IPS-18a (cell line): ENCODE measurements around the gene UGT1A7.

Experiments used
- H3K27ac ChIP-seq: one replicate; pipeline ENCODE4 v1.5.1; 2013; ENCODE audit warnings: low read length
- H3K27me3 ChIP-seq: one replicate; pipeline ENCODE4 v1.6.1; 2013; ENCODE audit warnings: mild to moderate bottlenecking, low read length; ENCODE audit not compliant: control insufficient read depth, insufficient read depth
- H3K36me3 ChIP-seq: one replicate; pipeline ENCODE4 v1.6.1; 2013; ENCODE audit warnings: low read depth, low read length; ENCODE audit not compliant: control insufficient read depth
- H3K4me1 ChIP-seq: one replicate; pipeline ENCODE4 v1.6.1; 2013; ENCODE audit warnings: low read depth, low read length; ENCODE audit not compliant: control insufficient read depth
- H3K4me3 ChIP-seq: one replicate; pipeline ENCODE4 v1.5.1; 2013; ENCODE audit warnings: low read length
- H3K9ac ChIP-seq: one replicate; pipeline ENCODE4 v1.6.1; 2013; ENCODE audit warnings: mild to moderate bottlenecking, low read length, moderate library complexity
- H3K9me3 ChIP-seq: one replicate; pipeline ENCODE4 v1.6.1; 2013; ENCODE audit warnings: low read depth, low read length; ENCODE audit not compliant: control insufficient read depth

UGT1A7 gene

DNA sequence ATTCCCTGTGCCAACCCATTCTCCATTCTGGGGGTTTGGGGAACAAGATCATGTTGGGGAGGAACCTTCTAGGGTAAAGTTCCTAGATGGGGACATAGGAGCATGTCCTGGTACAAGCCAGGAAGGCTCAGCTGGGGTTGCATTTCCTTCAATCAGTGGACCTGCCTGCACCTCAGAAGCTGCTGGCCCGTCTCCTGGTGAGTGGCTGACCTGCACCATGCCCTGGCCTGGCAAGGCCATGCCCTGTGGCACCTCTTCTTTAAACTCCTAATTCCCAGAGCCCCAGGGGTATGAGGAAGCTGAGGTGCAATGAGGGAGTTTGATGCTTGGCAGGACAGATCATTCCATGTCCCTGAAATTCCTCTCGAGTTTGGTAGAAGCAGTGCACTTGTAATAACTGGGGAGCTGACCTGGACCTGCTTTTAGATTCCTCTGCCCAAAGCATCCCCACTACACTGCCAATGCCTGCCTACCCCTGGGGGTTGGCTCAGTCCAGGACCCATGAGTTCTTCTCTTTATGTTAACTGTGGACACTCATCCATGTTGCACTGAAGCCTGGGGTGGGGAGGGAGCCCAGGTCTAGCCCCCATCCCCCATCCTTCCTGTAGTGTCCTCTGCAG is 121.7 kb downstream of the UGT1A7 start:
- Histone ChIP-seq H3K9ac (no peak overlapping the region), H3K4me3 (no peak overlapping the region), H3K36me3 (no peaks in the 10 kb centered on the region), H3K4me1 (no peaks in the 10 kb centered on the region), H3K9me3 (no peaks in the 10 kb centered on the region), H3K27ac (no peak overlapping the region), H3K27me3 (no peaks in the 10 kb centered on the region)

DNA sequence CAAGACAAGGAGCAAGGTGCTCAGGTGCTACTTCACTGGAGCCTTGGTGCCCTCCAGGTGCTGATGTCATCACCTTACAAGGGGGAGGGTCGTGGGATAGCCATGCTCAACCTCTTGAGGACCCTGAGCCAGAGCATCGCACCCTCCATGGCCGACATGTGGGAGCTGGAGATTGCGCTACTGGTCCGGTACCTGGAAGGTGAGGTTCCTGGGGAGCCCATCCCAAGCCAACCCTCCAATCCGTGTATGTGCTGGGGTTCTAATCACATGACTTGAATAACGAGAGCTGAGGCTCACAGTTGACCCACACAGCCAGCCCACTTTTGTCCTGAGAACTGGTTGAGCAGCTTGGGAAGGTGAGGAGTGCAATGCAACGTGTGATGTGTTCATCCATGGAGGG is 122.3 kb downstream of the UGT1A7 start:
- H3K27ac ChIP-seq = no peak overlapping the region
- H3K36me3 ChIP-seq = no peaks in the 10 kb centered on the region
- no peaks in the 10 kb centered on the region for H3K4me1 ChIP-seq
- no peak overlapping the region for H3K4me3 ChIP-seq
- no peaks in the 10 kb centered on the region for H3K9me3 ChIP-seq
- H3K9ac ChIP-seq = no peak overlapping the region
- H3K27me3 ChIP-seq = no peaks in the 10 kb centered on the region

DNA sequence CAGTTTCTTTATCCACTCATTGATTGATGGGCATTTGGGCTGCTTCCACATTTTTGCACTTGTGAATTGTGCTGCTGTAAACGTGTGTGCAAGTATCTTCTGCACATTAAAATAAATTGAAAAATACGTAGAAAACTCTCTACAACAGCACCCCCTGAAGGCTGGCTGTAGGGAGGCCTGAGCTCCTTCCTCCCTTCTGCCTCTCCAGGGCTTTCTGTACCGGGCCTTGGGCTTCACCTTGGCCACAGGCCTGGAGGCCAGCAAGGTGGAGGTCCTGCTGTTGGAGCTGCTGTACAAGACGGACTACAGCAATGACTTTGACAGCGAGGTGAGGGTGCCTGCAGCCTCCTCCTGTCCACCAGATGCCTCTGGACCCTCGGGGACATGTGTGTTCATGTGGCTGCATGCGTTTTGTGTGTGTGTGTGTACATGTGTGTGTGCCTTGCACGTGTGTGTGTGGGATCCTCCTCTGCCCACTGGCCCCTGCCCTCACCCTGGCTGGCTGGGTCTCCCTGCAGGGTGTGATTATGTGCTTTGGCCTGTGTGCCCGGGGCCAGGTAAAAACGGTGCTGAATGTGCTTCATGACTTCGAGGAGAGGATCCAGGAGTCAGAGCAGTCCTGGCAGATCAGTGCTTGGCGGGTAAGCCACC is 125.6 kb downstream of the UGT1A7 start:
- H3K27me3 ChIP-seq = no peaks in the 10 kb centered on the region
- H3K36me3 ChIP-seq = no peaks in the 10 kb centered on the region
- no peaks in the 10 kb centered on the region for H3K4me1 ChIP-seq
- H3K9me3 ChIP-seq = no peaks in the 10 kb centered on the region
- no peak overlapping the region for H3K27ac ChIP-seq
- no peak overlapping the region for H3K4me3 ChIP-seq
- H3K9ac ChIP-seq = no peak overlapping the region

DNA sequence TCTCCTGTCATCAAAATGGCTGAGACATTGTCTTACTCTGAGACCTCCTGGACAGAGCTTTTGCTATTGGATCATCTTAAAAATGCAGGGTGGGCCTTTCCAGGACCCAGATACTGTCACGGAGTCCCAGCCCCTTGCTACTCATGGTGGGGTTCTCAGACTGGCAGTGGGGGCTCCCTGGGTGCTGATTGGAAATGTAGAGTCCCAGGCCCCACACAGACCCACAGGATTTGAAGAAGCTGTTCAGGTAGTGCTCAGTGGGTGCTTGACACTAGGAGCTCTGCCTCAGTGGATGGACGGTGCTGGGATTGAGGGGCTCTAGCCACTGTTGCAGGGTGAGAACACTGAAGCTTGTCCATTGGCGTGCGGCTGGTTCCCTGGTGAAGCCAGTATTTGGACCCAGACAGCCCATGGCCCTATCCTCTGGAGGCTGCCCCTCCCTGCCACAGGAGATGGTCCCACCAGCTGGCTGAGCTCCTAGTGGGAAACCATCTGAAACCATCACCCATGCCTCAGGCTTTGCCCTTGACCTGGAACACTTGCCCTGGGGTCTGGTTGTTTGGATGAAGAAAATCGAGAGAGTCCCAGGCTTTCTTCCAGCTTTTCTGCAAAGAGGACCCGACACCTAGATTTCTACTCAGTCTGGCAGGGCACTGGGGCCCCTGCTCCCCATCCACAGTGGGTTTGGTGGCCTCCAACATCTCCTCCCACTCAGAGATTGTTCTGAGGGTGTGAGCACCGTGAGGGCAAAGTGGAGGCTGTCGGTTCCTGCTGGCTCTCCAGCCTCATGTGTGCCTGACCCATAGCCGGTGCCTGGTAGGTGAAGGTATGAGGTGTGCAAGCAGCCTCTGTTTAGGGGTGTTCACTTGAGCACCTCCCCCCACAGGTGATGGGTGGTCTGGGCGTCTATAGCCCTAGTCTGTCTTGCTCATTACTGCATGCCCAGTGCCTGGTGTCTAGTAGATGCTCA is 126.5 kb downstream of the UGT1A7 start:
- H3K9ac ChIP-seq = no peak overlapping the region
- H3K9me3 ChIP-seq = no peaks in the 10 kb centered on the region
- H3K4me1 ChIP-seq = no peaks in the 10 kb centered on the region
- no peaks in the 10 kb centered on the region for H3K27me3 ChIP-seq
- no peak overlapping the region for H3K27ac ChIP-seq
- no peaks in the 10 kb centered on the region for H3K36me3 ChIP-seq
- H3K4me3 ChIP-seq = no peak overlapping the region

DNA sequence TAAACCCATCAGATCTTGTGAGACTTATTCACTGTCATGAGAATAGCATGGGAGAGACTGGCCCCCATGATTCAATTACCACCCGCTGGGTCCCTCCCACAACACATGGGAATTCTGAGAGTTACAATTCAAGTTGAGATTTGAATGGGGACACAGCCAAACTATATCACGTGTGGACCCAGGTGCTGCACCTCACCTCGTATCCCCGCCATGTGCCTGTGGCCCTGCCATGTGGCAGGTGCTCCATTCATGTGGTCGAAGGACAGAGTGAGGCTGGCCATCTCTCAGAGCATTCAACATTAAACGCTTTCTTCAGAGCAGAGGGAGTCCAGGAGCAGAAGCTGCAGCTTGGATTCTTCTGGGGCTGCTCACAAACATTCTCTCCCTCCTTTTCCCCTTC is 128.7 kb downstream of the UGT1A7 start:
- H3K9ac ChIP-seq = no peak overlapping the region
- H3K9me3 ChIP-seq = no peaks in the 10 kb centered on the region
- H3K27ac ChIP-seq = no peak overlapping the region
- no peaks in the 10 kb centered on the region for H3K27me3 ChIP-seq
- H3K4me1 ChIP-seq = no peaks in the 10 kb centered on the region
- no peak overlapping the region for H3K4me3 ChIP-seq
- H3K36me3 ChIP-seq = no peaks in the 10 kb centered on the region

DNA sequence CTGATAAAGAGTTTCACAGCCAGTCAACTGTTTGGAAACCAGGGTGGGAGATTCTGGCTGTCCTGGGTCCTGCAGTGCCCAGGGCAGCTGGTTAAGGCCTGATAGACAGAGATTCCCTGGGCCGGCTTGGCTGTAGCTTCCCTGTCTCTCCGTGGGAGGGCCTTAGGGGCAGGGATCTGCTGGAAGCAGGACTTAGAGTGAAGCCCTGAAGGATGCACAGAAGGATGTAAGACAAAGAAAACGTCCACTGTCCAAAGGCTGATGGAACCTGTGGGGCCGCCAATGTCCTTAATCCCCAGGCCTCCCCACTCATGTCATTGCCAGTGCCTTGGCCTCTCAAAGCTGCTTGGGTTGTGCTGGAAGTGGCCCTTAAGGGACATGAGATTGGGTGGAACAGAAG is 129.4 kb downstream of the UGT1A7 start:
- Histone ChIP-seq H3K36me3 (no peaks in the 10 kb centered on the region), H3K4me1 (no peaks in the 10 kb centered on the region), H3K9me3 (no peaks in the 10 kb centered on the region), H3K4me3 (no peak overlapping the region), H3K9ac (no peak overlapping the region), H3K27ac (no peak overlapping the region), H3K27me3 (no peaks in the 10 kb centered on the region)

DNA sequence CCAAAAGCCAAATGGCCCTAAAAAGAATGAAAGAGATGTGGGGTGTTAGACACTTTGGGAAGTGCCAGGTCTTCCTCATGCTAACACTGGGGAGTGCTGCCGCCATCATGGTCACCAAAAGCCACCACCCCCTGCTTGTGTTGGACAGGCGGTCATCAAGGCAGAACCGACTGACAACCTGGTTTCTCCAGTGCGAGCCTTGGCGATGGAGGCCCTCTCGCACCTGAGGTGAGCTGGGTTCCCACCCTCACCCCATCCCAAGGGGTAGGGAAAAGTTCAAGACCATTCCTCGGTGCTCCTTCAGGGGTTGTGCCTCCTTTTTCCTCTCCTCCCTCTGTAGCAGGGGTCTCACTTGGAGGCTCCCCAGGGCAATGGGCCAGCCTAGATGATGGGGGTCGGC is 130.0 kb downstream of the UGT1A7 start:
- H3K9ac ChIP-seq = no peak overlapping the region
- H3K9me3 ChIP-seq = no peaks in the 10 kb centered on the region
- no peaks in the 10 kb centered on the region for H3K4me1 ChIP-seq
- no peaks in the 10 kb centered on the region for H3K36me3 ChIP-seq
- no peaks in the 10 kb centered on the region for H3K27me3 ChIP-seq
- no peak overlapping the region for H3K27ac ChIP-seq
- H3K4me3 ChIP-seq = no peak overlapping the region

DNA sequence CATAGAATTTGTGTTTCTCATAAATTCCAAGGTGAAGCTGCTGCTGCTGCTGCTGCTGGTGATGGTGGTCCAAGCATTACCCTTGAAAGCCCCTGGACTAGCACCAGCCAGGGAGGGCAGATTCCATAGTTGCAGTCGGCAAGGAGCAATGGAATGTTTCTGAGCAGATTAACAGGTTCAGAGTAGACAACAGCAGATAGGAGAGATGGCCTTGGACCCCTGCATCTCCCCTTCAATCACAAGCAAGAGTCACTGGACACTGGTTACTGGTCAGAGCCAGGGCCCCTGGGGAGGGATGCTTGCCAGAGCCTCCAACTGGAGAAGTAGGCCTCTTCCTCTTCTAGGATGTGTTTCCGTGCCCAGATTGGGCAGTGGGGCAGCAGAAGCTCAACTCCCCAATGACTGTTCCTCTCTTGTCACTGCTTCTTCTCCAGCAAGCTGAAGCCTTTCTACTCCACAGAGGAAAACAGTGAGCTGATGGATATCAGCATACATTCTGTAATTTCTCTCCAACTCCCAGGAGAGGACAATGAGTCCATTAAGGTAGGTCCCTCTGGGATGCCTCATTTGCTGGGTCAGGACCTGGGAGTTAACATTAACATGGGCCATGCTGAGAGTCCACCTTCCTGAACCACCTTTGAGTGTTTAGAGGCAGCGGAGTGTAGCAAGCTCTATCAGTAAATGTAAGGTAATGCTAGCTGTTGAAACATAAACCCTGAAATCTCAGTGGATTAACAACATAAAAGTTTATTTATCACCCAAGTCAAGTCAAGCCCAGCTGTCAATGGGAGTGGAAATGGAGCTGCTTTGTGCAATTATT is 131.7 kb downstream of the UGT1A7 start:
- Histone ChIP-seq H3K4me1 (no peaks in the 10 kb centered on the region), H3K9ac (no peak overlapping the region), H3K36me3 (no peaks in the 10 kb centered on the region)

DNA sequence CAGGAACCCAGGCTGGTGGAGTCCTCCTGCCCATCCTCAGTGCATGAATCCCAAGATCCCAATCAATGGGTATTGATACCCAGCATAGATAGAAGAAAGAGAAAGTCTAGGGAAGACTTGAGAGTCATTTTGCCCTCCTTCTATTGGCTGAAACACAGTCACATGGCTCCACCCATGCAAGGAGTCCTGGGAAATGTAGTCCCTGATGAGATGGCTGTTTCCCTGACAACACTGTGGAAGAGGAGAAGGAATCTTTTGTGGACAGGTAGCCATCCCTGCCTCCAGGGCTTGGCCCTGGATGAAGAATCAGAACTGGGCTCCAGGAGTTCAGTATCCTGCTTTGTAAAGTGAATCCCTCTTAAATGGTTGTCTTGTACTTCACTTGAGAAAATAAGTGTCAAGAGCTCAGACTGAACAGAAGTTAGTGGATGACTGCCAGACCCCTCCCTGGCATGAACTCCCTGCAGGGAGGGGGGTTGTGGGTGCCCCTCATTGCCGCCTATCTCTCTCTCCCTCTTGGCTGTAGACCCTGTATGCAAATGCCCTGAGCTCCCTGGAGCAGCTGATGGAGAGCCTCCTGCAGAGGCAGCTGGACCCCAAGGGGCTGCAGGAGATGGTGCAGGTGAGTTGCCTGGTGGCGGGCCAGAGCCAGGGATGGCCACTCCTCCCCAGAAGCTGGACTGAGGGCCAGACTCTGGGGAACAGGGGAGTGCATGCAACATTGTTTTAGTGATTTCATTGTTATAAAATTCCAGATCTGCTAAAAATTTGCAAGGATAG is 132.5 kb downstream of the UGT1A7 start:
- Histone ChIP-seq H3K4me1 (no peaks in the 10 kb centered on the region), H3K4me3 (no peak overlapping the region), H3K9me3 (no peaks in the 10 kb centered on the region), H3K36me3 (no peaks in the 10 kb centered on the region), H3K27me3 (no peaks in the 10 kb centered on the region), H3K9ac (no peak overlapping the region), H3K27ac (no peak overlapping the region)

More for the DNA sequence above, 131.7 kb downstream of the UGT1A7 start:
- H3K9me3 ChIP-seq = no peaks in the 10 kb centered on the region
- H3K27me3 ChIP-seq = no peaks in the 10 kb centered on the region
- H3K27ac ChIP-seq = no peak overlapping the region
- H3K4me3 ChIP-seq = no peak overlapping the region

DNA sequence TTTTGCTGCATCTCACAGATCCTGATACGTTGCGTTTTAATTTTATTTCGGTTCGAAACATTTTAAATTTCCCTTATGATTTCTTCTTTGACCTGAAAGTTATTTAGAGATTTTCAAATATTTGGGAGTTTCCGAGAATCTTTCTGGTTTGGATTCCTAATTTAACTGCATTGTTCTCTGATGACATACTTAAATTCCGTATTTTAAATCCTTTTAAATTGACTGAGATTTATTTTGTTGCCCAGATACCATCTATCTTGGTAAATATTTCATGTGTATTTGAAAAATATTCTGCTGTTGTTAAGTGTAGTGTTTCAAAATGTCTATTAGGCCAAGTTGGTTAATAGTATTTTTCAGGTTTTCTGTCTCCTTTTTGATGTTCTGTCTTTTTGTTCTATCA is 134.2 kb downstream of the UGT1A7 start:
- Histone ChIP-seq H3K4me3 (no peak overlapping the region), H3K36me3 (no peaks in the 10 kb centered on the region)

More for the DNA sequence above, 134.2 kb downstream of the UGT1A7 start:
- H3K9ac ChIP-seq = no peak overlapping the region
- H3K9me3 ChIP-seq = no peaks in the 10 kb centered on the region
- no peaks in the 10 kb centered on the region for H3K27me3 ChIP-seq
- no peak overlapping the region for H3K27ac ChIP-seq
- no peaks in the 10 kb centered on the region for H3K4me1 ChIP-seq
